ENCODE data around the gene RAD51B. TPM values are rescaled to one million over a fixed set of nuclear protein-coding genes. Genes with fewer than 3 reads are reported as not detected.

The RAD51B gene
- total RNA-seq, 1 experiment from 2014 or later: 20.0 TPM

DNA sequence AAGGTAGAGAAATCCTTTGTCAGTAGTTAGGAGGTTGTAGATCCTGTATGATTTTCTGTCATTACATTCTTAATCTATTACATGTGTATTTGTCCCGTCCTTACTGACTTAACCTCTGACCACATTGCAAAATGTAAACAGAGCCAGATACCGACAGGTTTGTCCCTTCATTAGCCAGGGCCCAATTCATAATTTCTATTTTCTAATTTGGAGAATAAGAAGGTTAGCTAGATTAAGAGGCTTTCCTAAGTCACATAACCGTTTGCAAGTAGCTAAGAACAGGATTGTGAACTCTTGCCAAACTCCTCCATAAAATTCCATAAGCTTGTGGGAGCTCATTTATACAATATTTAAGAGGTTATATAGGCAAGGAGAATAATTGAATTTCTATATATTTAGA lies 352.6 kb downstream of the RAD51B start:
- Histone ChIP-seq H3K36me3 (ENCODE audit: control insufficient read depth in 1 of 2, insufficient read depth in 2 of 2, low read length in 2 of 2) (no peaks in the 10 kb centered on the region), H3K9me2 (ENCODE audit: insufficient read depth) (no peaks in the 10 kb centered on the region), H3K27ac (ENCODE audit: low read depth, low read length) (peak overlapping the region; percentile 72), H3K9ac (ENCODE audit: low read length) (no peak overlapping the region), H2AFZ (ENCODE audit: low read depth, low read length, poor library complexity, severe bottlenecking) (no peak overlapping the region), H3K79me2 (ENCODE audit: insufficient read depth, low read length) (no peaks in the 10 kb centered on the region), H3K4me3 (replicated peaks in 1 of 2; ENCODE audit: low read depth in 1 of 2, low read length in 2 of 2) (no peak overlapping the region; a peak in 1 of 4 replicates), H3K9me3 (ENCODE audit: control insufficient read depth in 1 of 2, insufficient read depth in 1 of 2, low read depth in 1 of 2, low read length in 2 of 2) (no peaks in the 10 kb centered on the region), H4K20me1 (ENCODE audit: insufficient read depth) (no peaks in the 10 kb centered on the region), H3K4me2 (ENCODE audit: low read length) (peak overlapping the region; percentile 48), H3K27me3 (ENCODE audit: insufficient read depth, low read length) (no peaks in the 10 kb centered on the region), H3K4me1 (ENCODE audit: control insufficient read depth in 1 of 2, insufficient read depth in 2 of 2, low read length in 2 of 2) (peaks cover 21 to 69% of the 10 kb centered on the region in 2 experiments)
- DNase-seq (ENCODE audit: low read depth, low spot score): no peak
- ChIA-PET POLR2A (interaction anchor here (1.2 to 1.5 kb wide), 2 partner anchors 29 to 83 kb away, joined by 3 read pairs; no protein-coding TSS in a partner anchor), RAD21 (ENCODE audit: low non-redundant PET in 1 of 2, low total read pairs in 2 of 2, uncharacterized antibody in 2 of 2, unreplicated experiment in 2 of 2) (no interaction called here), CTCF (no interaction called here)
- no peak for TF ChIP-seq ZFX (IDR thresholded peaks at IDR 0.05)
- TF ChIP-seq RAD21 (IDR thresholded peaks at IDR 0.05; ENCODE audit: low read depth): no peak
- no peak for TF ChIP-seq EZH2 (IDR thresholded peaks at IDR 0.05)
- TF ChIP-seq, protein P1, sequence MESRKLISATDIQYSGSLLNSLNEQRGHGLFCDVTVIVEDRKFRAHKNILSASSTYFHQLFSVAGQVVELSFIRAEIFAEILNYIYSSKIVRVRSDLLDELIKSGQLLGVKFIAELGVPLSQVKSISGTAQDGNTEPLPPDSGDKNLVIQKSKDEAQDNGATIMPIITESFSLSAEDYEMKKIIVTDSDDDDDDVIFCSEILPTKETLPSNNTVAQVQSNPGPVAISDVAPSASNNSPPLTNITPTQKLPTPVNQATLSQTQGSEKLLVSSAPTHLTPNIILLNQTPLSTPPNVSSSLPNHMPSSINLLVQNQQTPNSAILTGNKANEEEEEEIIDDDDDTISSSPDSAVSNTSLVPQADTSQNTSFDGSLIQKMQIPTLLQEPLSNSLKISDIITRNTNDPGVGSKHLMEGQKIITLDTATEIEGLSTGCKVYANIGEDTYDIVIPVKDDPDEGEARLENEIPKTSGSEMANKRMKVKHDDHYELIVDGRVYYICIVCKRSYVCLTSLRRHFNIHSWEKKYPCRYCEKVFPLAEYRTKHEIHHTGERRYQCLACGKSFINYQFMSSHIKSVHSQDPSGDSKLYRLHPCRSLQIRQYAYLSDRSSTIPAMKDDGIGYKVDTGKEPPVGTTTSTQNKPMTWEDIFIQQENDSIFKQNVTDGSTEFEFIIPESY (IDR thresholded peaks at IDR 0.05; ENCODE audit: extremely low read depth, insufficient replicate concordance, low read length): no peak
- TF ChIP-seq POLR2A (IDR thresholded peaks at IDR 0.05; ENCODE audit: borderline replicate concordance, extremely low read depth, insufficient read depth, insufficient read length): no peak
- no peak for TF ChIP-seq EZH2phosphoT487 (IDR thresholded peaks at IDR 0.05; ENCODE audit: borderline replicate concordance)
- no peak for TF ChIP-seq ZNF274 (IDR thresholded peaks at IDR 0.05; ENCODE audit: low read depth, low read length)
- TF ChIP-seq FOSL1 (IDR thresholded peaks at IDR 0.05; ENCODE audit: low read depth): no peak
- no peak for TF ChIP-seq SIN3A (IDR thresholded peaks at IDR 0.05; ENCODE audit: low read depth)
- TF ChIP-seq, protein P2, sequence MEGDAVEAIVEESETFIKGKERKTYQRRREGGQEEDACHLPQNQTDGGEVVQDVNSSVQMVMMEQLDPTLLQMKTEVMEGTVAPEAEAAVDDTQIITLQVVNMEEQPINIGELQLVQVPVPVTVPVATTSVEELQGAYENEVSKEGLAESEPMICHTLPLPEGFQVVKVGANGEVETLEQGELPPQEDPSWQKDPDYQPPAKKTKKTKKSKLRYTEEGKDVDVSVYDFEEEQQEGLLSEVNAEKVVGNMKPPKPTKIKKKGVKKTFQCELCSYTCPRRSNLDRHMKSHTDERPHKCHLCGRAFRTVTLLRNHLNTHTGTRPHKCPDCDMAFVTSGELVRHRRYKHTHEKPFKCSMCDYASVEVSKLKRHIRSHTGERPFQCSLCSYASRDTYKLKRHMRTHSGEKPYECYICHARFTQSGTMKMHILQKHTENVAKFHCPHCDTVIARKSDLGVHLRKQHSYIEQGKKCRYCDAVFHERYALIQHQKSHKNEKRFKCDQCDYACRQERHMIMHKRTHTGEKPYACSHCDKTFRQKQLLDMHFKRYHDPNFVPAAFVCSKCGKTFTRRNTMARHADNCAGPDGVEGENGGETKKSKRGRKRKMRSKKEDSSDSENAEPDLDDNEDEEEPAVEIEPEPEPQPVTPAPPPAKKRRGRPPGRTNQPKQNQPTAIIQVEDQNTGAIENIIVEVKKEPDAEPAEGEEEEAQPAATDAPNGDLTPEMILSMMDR (IDR thresholded peaks at IDR 0.05 in 2 of 3, conservative IDR thresholded peaks at IDR 0.05 in 1 of 3; ENCODE audit: borderline replicate concordance in 1 of 3, insufficient read depth in 1 of 3, low read depth in 2 of 3, low read length in 2 of 3): no peak
- TF ChIP-seq CEBPB (IDR thresholded peaks at IDR 0.05; ENCODE audit: low read depth): no peak
- no peak for TF ChIP-seq POLR2AphosphoS5 (IDR thresholded peaks at IDR 0.05; ENCODE audit: low read depth, low read length)
- no peak for TF ChIP-seq SRF (IDR thresholded peaks at IDR 0.05; ENCODE audit: low read depth)
- no peak for TF ChIP-seq ELF1 (IDR thresholded peaks at IDR 0.05; ENCODE audit: borderline replicate concordance, low read depth)
- TF ChIP-seq CBX3 (IDR thresholded peaks at IDR 0.05; ENCODE audit: low read depth): no peak
- TF ChIP-seq EGR1 (IDR thresholded peaks at IDR 0.05; ENCODE audit: low read depth): no peak
- no TSS peak for BruUV-seq (replicated peaks)
- ATAC-seq: no peak
- intact Hi-C loops (cut with micrococcal nuclease): no loop called here

Measured in HCT116 (cell line).